Measurements from ENCODE around the gene SLC44A3.

The SLC44A3 gene

GRCh38 chr1:94919241-94920030, 99.3 kb downstream of the SLC44A3 start:
- DNase-seq (ENCODE audit: low read depth), result no peak
- TF ChIP-seq CTCF (IDR thresholded peaks at IDR 0.05; ENCODE audit: control insufficient read depth, extremely low read depth, insufficient read depth), result no peak
- H3K4me3 ChIP-seq (ENCODE audit: low read depth, low read length), result no peak overlapping the region

- DNase-seq (ENCODE audit: low read depth), result no peak
- no peak overlapping the region for H3K4me3 ChIP-seq (ENCODE audit: low read depth, low read length)
- TF ChIP-seq CTCF (IDR thresholded peaks at IDR 0.05; ENCODE audit: control insufficient read depth, extremely low read depth, insufficient read depth), result no peak
Measured at GRCh38 chr1:94920061-94920460, 99.9 kb downstream of the SLC44A3 start.

- H3K4me3 ChIP-seq (ENCODE audit: low read depth, low read length), result no peak overlapping the region
- no peak for TF ChIP-seq CTCF (IDR thresholded peaks at IDR 0.05; ENCODE audit: control insufficient read depth, extremely low read depth, insufficient read depth)
- no peak for DNase-seq (ENCODE audit: low read depth)
Measured at GRCh38 chr1:94921977-94922376, 101.8 kb downstream of the SLC44A3 start.

GRCh38 chr1:94922761-94923331, 102.7 kb downstream of the SLC44A3 start:
- TF ChIP-seq CTCF (IDR thresholded peaks at IDR 0.05; ENCODE audit: control insufficient read depth, extremely low read depth, insufficient read depth), result no peak
- DNase-seq (ENCODE audit: low read depth), result no peak
- no peak overlapping the region for H3K4me3 ChIP-seq (ENCODE audit: low read depth, low read length)

GRCh38 chr1:94925004-94925403, 104.8 kb downstream of the SLC44A3 start:
- no peak for DNase-seq (ENCODE audit: low read depth)
- H3K4me3 ChIP-seq (ENCODE audit: low read depth, low read length), result no peak overlapping the region

GRCh38 chr1:94925561-94926125, 105.5 kb downstream of the SLC44A3 start:
- DNase-seq (ENCODE audit: low read depth), result no peak
- H3K4me3 ChIP-seq (ENCODE audit: low read depth, low read length), result no peak overlapping the region
- TF ChIP-seq CTCF (IDR thresholded peaks at IDR 0.05; ENCODE audit: control insufficient read depth, extremely low read depth, insufficient read depth), result no peak

More at GRCh38 chr1:94925004-94925403, 104.8 kb downstream of the SLC44A3 start:
- no peak for TF ChIP-seq CTCF (IDR thresholded peaks at IDR 0.05; ENCODE audit: control insufficient read depth, extremely low read depth, insufficient read depth)

Measured in LNCaP clone FGC (cell line).